ENCODE measurements around the gene NRG2.

NRG2 gene

DNA sequence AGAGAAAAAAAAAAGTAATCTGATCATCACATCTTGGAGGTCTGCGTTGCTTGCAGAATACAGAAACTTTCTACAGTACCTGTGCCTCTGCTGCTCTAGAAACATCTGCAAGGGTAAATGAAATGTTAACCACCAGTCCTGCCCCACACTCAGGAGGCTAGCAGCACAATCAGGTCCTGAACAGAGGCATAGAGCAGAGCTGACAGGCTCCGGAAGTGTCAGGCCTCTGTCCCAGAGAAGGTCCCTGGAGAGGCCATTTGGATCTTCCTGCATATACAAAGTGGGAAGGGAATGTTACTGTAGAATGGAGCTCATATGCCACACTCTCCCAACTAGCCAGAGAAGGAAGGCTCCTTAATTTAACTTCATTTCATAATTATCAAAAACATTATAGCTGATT lies 7.2 kb downstream of the NRG2 start:
- TF ChIP-seq ISL1 (CRISPR knock-in tag; IDR thresholded peaks at IDR 0.05) (no peak), GLIS3 (CRISPR knock-in tag; IDR thresholded peaks at IDR 0.05) (no peak), RARB (CRISPR knock-in tag; IDR thresholded peaks at IDR 0.05) (no peak), TOX (CRISPR knock-in tag; IDR thresholded peaks at IDR 0.05; ENCODE audit: borderline replicate concordance) (no peak), ZC3H10 (CRISPR knock-in tag; IDR thresholded peaks at IDR 0.05) (no peak), OSR1 (CRISPR knock-in tag; IDR thresholded peaks at IDR 0.05) (no peak), BACH2 (CRISPR knock-in tag; IDR thresholded peaks at IDR 0.05; ENCODE audit: borderline replicate concordance) (no peak), ZNF565 (CRISPR knock-in tag; conservative IDR thresholded peaks at IDR 0.05; ENCODE audit: low read depth) (no peak), TCF4 (CRISPR knock-in tag; IDR thresholded peaks at IDR 0.05; ENCODE audit: borderline replicate concordance) (no peak), SNAI2 (CRISPR knock-in tag; IDR thresholded peaks at IDR 0.05) (no peak), CSRNP3 (CRISPR knock-in tag; IDR thresholded peaks at IDR 0.05) (no peak), ZFP3 (CRISPR knock-in tag; IDR thresholded peaks at IDR 0.05) (no peak)
- TF ChIP-seq, protein P1, sequence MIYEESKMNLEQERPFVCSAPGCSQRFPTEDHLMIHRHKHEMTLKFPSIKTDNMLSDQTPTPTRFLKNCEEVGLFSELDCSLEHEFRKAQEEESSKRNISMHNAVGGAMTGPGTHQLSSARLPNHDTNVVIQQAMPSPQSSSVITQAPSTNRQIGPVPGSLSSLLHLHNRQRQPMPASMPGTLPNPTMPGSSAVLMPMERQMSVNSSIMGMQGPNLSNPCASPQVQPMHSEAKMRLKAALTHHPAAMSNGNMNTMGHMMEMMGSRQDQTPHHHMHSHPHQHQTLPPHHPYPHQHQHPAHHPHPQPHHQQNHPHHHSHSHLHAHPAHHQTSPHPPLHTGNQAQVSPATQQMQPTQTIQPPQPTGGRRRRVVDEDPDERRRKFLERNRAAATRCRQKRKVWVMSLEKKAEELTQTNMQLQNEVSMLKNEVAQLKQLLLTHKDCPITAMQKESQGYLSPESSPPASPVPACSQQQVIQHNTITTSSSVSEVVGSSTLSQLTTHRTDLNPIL (CRISPR knock-in tag; IDR thresholded peaks at IDR 0.05; ENCODE audit: low read depth) = no peak
- no peak for ATAC-seq

DNA sequence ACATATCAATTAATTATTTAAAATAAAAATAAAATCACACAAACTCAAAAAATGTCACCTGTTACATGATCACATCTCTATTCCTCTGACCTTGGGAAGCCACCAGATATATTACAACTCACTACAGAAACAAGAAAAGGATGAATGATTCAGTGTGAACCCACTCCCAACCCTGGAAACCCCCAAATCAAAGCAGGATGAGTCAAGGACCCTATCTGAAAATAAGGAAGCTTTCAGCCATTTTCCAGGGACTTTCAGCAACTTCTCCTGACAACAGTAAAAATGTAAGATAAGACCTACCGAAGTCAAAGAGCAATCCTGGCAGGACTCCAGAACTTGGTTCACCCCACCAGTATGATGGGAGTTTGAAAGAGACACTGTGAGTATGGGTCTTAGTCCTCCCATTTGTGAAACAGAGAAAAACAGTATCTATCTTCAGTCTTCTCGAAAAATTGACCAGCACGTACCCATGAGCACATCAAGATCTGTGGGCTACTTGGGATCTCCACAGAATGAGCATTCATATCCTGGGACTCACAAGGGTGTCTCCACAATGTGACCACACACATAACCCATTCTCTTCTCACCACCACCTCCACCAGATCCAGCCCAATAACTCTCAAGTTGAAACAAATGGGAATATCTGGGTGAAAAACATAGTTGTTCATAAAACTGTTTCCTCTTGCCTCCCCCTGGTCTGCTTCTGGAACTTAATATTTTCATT lies 9.9 kb downstream of the NRG2 start:
- TF ChIP-seq CSDC2 (CRISPR knock-in tag; IDR thresholded peaks at IDR 0.05) = no peak
- no peak for TF ChIP-seq CSRNP3 (CRISPR knock-in tag; IDR thresholded peaks at IDR 0.05)
- no peak for TF ChIP-seq ZFP3 (CRISPR knock-in tag; IDR thresholded peaks at IDR 0.05)
- no peak for TF ChIP-seq ARNTL (CRISPR knock-in tag; IDR thresholded peaks at IDR 0.05; ENCODE audit: borderline replicate concordance, low read depth)
- no peak for TF ChIP-seq SNAI2 (CRISPR knock-in tag; IDR thresholded peaks at IDR 0.05)
- TF ChIP-seq RARB (CRISPR knock-in tag; IDR thresholded peaks at IDR 0.05) = no peak
- no peak for TF ChIP-seq OSR1 (CRISPR knock-in tag; IDR thresholded peaks at IDR 0.05)
- TF ChIP-seq ZNF8 (CRISPR knock-in tag; IDR thresholded peaks at IDR 0.05) = no peak
- no peak for TF ChIP-seq ZC3H10 (CRISPR knock-in tag; IDR thresholded peaks at IDR 0.05)
- TF ChIP-seq, protein P1 (CRISPR knock-in tag; IDR thresholded peaks at IDR 0.05; ENCODE audit: low read depth) = no peak
- no peak for TF ChIP-seq ZFP30 (CRISPR knock-in tag; IDR thresholded peaks at IDR 0.05)
- TF ChIP-seq, protein P2, sequence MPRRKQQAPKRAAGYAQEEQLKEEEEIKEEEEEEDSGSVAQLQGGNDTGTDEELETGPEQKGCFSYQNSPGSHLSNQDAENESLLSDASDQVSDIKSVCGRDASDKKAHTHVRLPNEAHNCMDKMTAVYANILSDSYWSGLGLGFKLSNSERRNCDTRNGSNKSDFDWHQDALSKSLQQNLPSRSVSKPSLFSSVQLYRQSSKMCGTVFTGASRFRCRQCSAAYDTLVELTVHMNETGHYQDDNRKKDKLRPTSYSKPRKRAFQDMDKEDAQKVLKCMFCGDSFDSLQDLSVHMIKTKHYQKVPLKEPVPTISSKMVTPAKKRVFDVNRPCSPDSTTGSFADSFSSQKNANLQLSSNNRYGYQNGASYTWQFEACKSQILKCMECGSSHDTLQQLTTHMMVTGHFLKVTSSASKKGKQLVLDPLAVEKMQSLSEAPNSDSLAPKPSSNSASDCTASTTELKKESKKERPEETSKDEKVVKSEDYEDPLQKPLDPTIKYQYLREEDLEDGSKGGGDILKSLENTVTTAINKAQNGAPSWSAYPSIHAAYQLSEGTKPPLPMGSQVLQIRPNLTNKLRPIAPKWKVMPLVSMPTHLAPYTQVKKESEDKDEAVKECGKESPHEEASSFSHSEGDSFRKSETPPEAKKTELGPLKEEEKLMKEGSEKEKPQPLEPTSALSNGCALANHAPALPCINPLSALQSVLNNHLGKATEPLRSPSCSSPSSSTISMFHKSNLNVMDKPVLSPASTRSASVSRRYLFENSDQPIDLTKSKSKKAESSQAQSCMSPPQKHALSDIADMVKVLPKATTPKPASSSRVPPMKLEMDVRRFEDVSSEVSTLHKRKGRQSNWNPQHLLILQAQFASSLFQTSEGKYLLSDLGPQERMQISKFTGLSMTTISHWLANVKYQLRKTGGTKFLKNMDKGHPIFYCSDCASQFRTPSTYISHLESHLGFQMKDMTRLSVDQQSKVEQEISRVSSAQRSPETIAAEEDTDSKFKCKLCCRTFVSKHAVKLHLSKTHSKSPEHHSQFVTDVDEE (CRISPR knock-in tag; IDR thresholded peaks at IDR 0.05) = no peak
- TF ChIP-seq ISL1 (CRISPR knock-in tag; IDR thresholded peaks at IDR 0.05) = no peak
- TF ChIP-seq ESRRG (CRISPR knock-in tag; IDR thresholded peaks at IDR 0.05) = no peak
- TF ChIP-seq ZNF70 (CRISPR knock-in tag; IDR thresholded peaks at IDR 0.05) = no peak
- TF ChIP-seq POU6F1 (CRISPR knock-in tag; IDR thresholded peaks at IDR 0.05; ENCODE audit: borderline replicate concordance, low read depth) = no peak
- TF ChIP-seq PPARA (CRISPR knock-in tag; IDR thresholded peaks at IDR 0.05; ENCODE audit: borderline replicate concordance) = no peak
- TF ChIP-seq PATZ1 (CRISPR knock-in tag; IDR thresholded peaks at IDR 0.05; ENCODE audit: borderline replicate concordance) = no peak
- ATAC-seq = no peak
